Activated CD8-positive, alpha-beta T cell treated with anti-CD3 and anti-CD28 coated beads, Interleukin-2, amount 10 ng/mL, durations not matched to agents 7 days and 5 days (primary cell): Measurements from ENCODE around the gene FAM174A. TPM values are rescaled to one million over a fixed set of nuclear protein-coding genes. Genes with fewer than 3 reads are reported as not detected.

Experiments
- ATAC-seq: fragments of 150-1000 bp; cut with Tn5 transposase; one replicate; pipeline ENCODE4 v1.10.0; 2021; ENCODE audit warnings: moderate library complexity
- CTCF ChIA-PET: fragments of 350-600 bp; sonication (Branson Sonifier 250); formaldehyde crosslinking; loops from one replicate; lab custom pipeline; 2021; ENCODE audit warnings: antibody characterized with exemption; lab: Charles Lee
- POLR2A ChIA-PET: fragments of 350-600 bp; sonication (Branson Sonifier 250); formaldehyde crosslinking; loops from one replicate; lab custom pipeline; 2021; ENCODE audit warnings: antibody characterized with exemption; lab: Charles Lee
- DNase-seq: peaks from one replicate; pipeline ENCODE4 v3.0.0-alpha.2; 2020
- H3K27ac Mint-ChIP-seq: one replicate; pipeline ENCODE4 v1.8.0; 2021; ENCODE audit warnings: mild to moderate bottlenecking, mixed read lengths
- H3K27me3 Mint-ChIP-seq: one replicate; pipeline ENCODE4 v1.8.0; 2021; ENCODE audit warnings: low read depth, mixed read lengths
- H3K36me3 Mint-ChIP-seq: one replicate; pipeline ENCODE4 v1.8.0; 2021; ENCODE audit warnings: low read depth, mixed read lengths
- H3K4me1 Mint-ChIP-seq: one replicate; pipeline ENCODE4 v1.8.0; 2021; ENCODE audit warnings: low read depth, mixed read lengths
- H3K4me3 Mint-ChIP-seq: one replicate; pipeline ENCODE4 v1.8.0; 2021; ENCODE audit warnings: mild to moderate bottlenecking, mixed read lengths
- H3K9me3 Mint-ChIP-seq: one replicate; pipeline ENCODE4 v1.8.0; 2022; ENCODE audit warnings: mixed read lengths; ENCODE audit not compliant: insufficient read depth
- total RNA-seq, 2 experiments: library from RNA; stranded (reverse); gene quantifications; one replicate each; pipeline ENCODE4 v1.2.3, GENCODE V29; 2021

Gene FAM174A
- total RNA-seq, 2 experiments from 2014 or later: 2.7 to 4.4 TPM

GRCh38 chr5:100615362-100615761 is 80.2 kb downstream of the FAM174A start:
- Mint-ChIP-seq H3K4me1 (no peaks in the 10 kb centered on the region), H3K9me3 (no peaks in the 10 kb centered on the region), H3K27ac (no peak overlapping the region), H3K36me3 (no peaks in the 10 kb centered on the region), H3K27me3 (peaks cover 18% of the 10 kb centered on the region), H3K4me3 (no peak overlapping the region)
- ATAC-seq (no peak), DNase-seq (no peak)
- ChIA-PET CTCF (no interaction called here), POLR2A (no interaction called here)

GRCh38 chr5:100616291-100616690 is 81.1 kb downstream of the FAM174A start:
- CTCF ChIA-PET: no interaction called here

GRCh38 chr5:100616981-100617380 is 81.8 kb downstream of the FAM174A start:
- DNase-seq (no peak), ATAC-seq (no peak)
- Mint-ChIP-seq H3K27ac (no peak overlapping the region), H3K36me3 (no peaks in the 10 kb centered on the region), H3K4me1 (no peaks in the 10 kb centered on the region), H3K4me3 (no peak overlapping the region), H3K27me3 (peaks cover 9% of the 10 kb centered on the region), H3K9me3 (no peaks in the 10 kb centered on the region)
- CTCF ChIA-PET: no interaction called here
- POLR2A ChIA-PET: no interaction called here

More at GRCh38 chr5:100616291-100616690, 81.1 kb downstream of the FAM174A start:
- no peaks in the 10 kb centered on the region for H3K36me3 Mint-ChIP-seq
- no peak for ATAC-seq
- no peak overlapping the region for H3K27ac Mint-ChIP-seq
- POLR2A ChIA-PET: no interaction called here
- H3K4me3 Mint-ChIP-seq: no peak overlapping the region
- DNase-seq: no peak
- H3K4me1 Mint-ChIP-seq: no peaks in the 10 kb centered on the region
- H3K9me3 Mint-ChIP-seq: no peaks in the 10 kb centered on the region
- H3K27me3 Mint-ChIP-seq: peaks cover 13% of the 10 kb centered on the region

- no peaks in the 10 kb centered on the region for H3K27me3 Mint-ChIP-seq
- DNase-seq: no peak
- ChIA-PET POLR2A (no interaction called here), CTCF (interaction anchor here (0.8 to 1.2 kb wide), 5 partner anchors 13 to 279 kb away, joined by 3 to 4 read pairs (median 3); partner anchors contain the start of gene ST8SIA4)
- no peaks in the 10 kb centered on the region for H3K36me3 Mint-ChIP-seq
- no peak overlapping the region for H3K4me3 Mint-ChIP-seq
- no peaks in the 10 kb centered on the region for H3K9me3 Mint-ChIP-seq
- no peak for ATAC-seq
- no peaks in the 10 kb centered on the region for H3K4me1 Mint-ChIP-seq
- no peak overlapping the region for H3K27ac Mint-ChIP-seq
Measured at GRCh38 chr5:100623719-100624118, 88.5 kb downstream of the FAM174A start.

- no peak overlapping the region for H3K4me3 Mint-ChIP-seq
- no peak for DNase-seq
- no peaks in the 10 kb centered on the region for H3K36me3 Mint-ChIP-seq
- ATAC-seq: no peak
- no peaks in the 10 kb centered on the region for H3K4me1 Mint-ChIP-seq
- H3K27me3 Mint-ChIP-seq: no peaks in the 10 kb centered on the region
- ChIA-PET POLR2A (no interaction called here), CTCF (no interaction called here)
- H3K27ac Mint-ChIP-seq: no peak overlapping the region
- H3K9me3 Mint-ChIP-seq: no peaks in the 10 kb centered on the region
Measured at GRCh38 chr5:100634937-100635534, 99.9 kb downstream of the FAM174A start.
